ENCODE data around the gene ADAMTS2.

The ADAMTS2 gene

GRCh38 chr5:179194941-179195381 is 150.3 kb downstream of the ADAMTS2 start:
- no peak for DNase-seq (ENCODE audit: low read depth in 2 of 2)

GRCh38 chr5:179194201-179194910 is 150.9 kb downstream of the ADAMTS2 start:
- no peak for DNase-seq (ENCODE audit: low read depth in 2 of 2)

GRCh38 chr5:179193746-179194145 is 151.5 kb downstream of the ADAMTS2 start:
- DNase-seq (ENCODE audit: low read depth in 2 of 2): no peak

GRCh38 chr5:179192891-179193470 is 152.3 kb downstream of the ADAMTS2 start:
- no peak for DNase-seq (ENCODE audit: low read depth in 2 of 2)

- no peak for DNase-seq (ENCODE audit: low read depth in 2 of 2)
Measured at GRCh38 chr5:179192185-179192890, 152.9 kb downstream of the ADAMTS2 start.

- no peak for DNase-seq (ENCODE audit: low read depth in 2 of 2)
Measured at GRCh38 chr5:179191506-179192184, 153.6 kb downstream of the ADAMTS2 start.

- no peak for DNase-seq (ENCODE audit: low read depth in 2 of 2)
Measured at GRCh38 chr5:179190851-179191505, 154.3 kb downstream of the ADAMTS2 start.

- DNase-seq (ENCODE audit: low read depth in 2 of 2): no peak
Measured at GRCh38 chr5:179188636-179189035, 156.6 kb downstream of the ADAMTS2 start.

- DNase-seq (ENCODE audit: low read depth in 2 of 2): no peak
Measured at GRCh38 chr5:179187681-179188575, 157.3 kb downstream of the ADAMTS2 start.

- no peak for DNase-seq (ENCODE audit: low read depth in 2 of 2)
Measured at GRCh38 chr5:179187229-179187678, 158.0 kb downstream of the ADAMTS2 start.

GRCh38 chr5:179186801-179187200 is 158.5 kb downstream of the ADAMTS2 start:
- DNase-seq (ENCODE audit: low read depth in 2 of 2): no peak

- DNase-seq (ENCODE audit: low read depth in 2 of 2): no peak
Measured at GRCh38 chr5:179185941-179186411, 159.3 kb downstream of the ADAMTS2 start.

GRCh38 chr5:179185256-179185940 is 159.9 kb downstream of the ADAMTS2 start:
- DNase-seq (ENCODE audit: low read depth in 2 of 2): no peak

- DNase-seq (ENCODE audit: low read depth in 2 of 2): no peak
Measured at GRCh38 chr5:179184521-179185050, 160.7 kb downstream of the ADAMTS2 start.

GRCh38 chr5:179183481-179183880 is 161.8 kb downstream of the ADAMTS2 start:
- no peak for DNase-seq (ENCODE audit: low read depth in 2 of 2)

- no peak for DNase-seq (ENCODE audit: low read depth in 2 of 2)
Measured at GRCh38 chr5:179182601-179183000, 162.7 kb downstream of the ADAMTS2 start.

GRCh38 chr5:179181988-179182387 is 163.3 kb downstream of the ADAMTS2 start:
- no peak for DNase-seq (ENCODE audit: low read depth in 2 of 2)

GRCh38 chr5:179180921-179181645 is 164.2 kb downstream of the ADAMTS2 start:
- no peak for DNase-seq (ENCODE audit: low read depth in 2 of 2)

- no peak for DNase-seq (ENCODE audit: low read depth in 2 of 2)
Measured at GRCh38 chr5:179180061-179180610, 165.1 kb downstream of the ADAMTS2 start.

All from stimulated activated CD4-positive, alpha-beta T cell treated with anti-CD3 and anti-CD28 coated beads, Interleukin-4, amount 100 ng/mL, for 48 hours (primary cell).